ENCODE results near the gene CASKIN1.

The CASKIN1 gene

GRCh38 chr16:2176047-2176446, 20.4 kb downstream of the CASKIN1 start:
- in situ Hi-C loops (cut with MboI; ENCODE audit: low sequenced_read_pairs): no loop called here

GRCh38 chr16:2175454-2175853, 21.0 kb downstream of the CASKIN1 start:
- in situ Hi-C loops (cut with MboI; ENCODE audit: low sequenced_read_pairs): no loop called here

GRCh38 chr16:2174396-2175131, 21.8 kb downstream of the CASKIN1 start:
- in situ Hi-C loops (cut with MboI; ENCODE audit: low sequenced_read_pairs): no loop called here

- in situ Hi-C loops (cut with MboI; ENCODE audit: low sequenced_read_pairs): no loop called here
Measured at GRCh38 chr16:2173916-2174315, 22.5 kb downstream of the CASKIN1 start.

- in situ Hi-C loops (cut with MboI; ENCODE audit: low sequenced_read_pairs): no loop called here
Measured at GRCh38 chr16:2173366-2173765, 23.0 kb downstream of the CASKIN1 start.

- in situ Hi-C loops (cut with MboI; ENCODE audit: low sequenced_read_pairs): no loop called here
Measured at GRCh38 chr16:2172688-2173335, 23.6 kb downstream of the CASKIN1 start.

- in situ Hi-C loops (cut with MboI; ENCODE audit: low sequenced_read_pairs): no loop called here
Measured at GRCh38 chr16:2171601-2172178, 24.7 kb downstream of the CASKIN1 start.

- in situ Hi-C loops (cut with MboI; ENCODE audit: low sequenced_read_pairs): no loop called here
Measured at GRCh38 chr16:2170587-2171435, 25.6 kb downstream of the CASKIN1 start.

GRCh38 chr16:2170080-2170479, 26.3 kb downstream of the CASKIN1 start:
- in situ Hi-C loops (cut with MboI; ENCODE audit: low sequenced_read_pairs): no loop called here

- in situ Hi-C loops (cut with MboI; ENCODE audit: low sequenced_read_pairs): no loop called here
Measured at GRCh38 chr16:2167068-2167638, 29.3 kb downstream of the CASKIN1 start.

GRCh38 chr16:2166263-2167067, 29.9 kb downstream of the CASKIN1 start:
- in situ Hi-C loops (cut with MboI; ENCODE audit: low sequenced_read_pairs): no loop called here

- in situ Hi-C loops (cut with MboI; ENCODE audit: low sequenced_read_pairs): no loop called here
Measured at GRCh38 chr16:2165861-2166260, 30.5 kb downstream of the CASKIN1 start.

- in situ Hi-C loops (cut with MboI; ENCODE audit: low sequenced_read_pairs): no loop called here
Measured at GRCh38 chr16:2163211-2163881, 33.1 kb downstream of the CASKIN1 start.

- in situ Hi-C loops (cut with MboI; ENCODE audit: low sequenced_read_pairs): no loop called here
Measured at GRCh38 chr16:2162676-2163118, 33.7 kb downstream of the CASKIN1 start.

GRCh38 chr16:2161911-2162310, 34.5 kb downstream of the CASKIN1 start:
- in situ Hi-C loops (cut with MboI; ENCODE audit: low sequenced_read_pairs): no loop called here

GRCh38 chr16:2160915-2161551, 35.4 kb downstream of the CASKIN1 start:
- in situ Hi-C loops (cut with MboI; ENCODE audit: low sequenced_read_pairs): no loop called here

- in situ Hi-C loops (cut with MboI; ENCODE audit: low sequenced_read_pairs): no loop called here
Measured at GRCh38 chr16:2159175-2159838, 37.1 kb downstream of the CASKIN1 start.

- in situ Hi-C loops (cut with MboI; ENCODE audit: low sequenced_read_pairs): no loop called here
Measured at GRCh38 chr16:2158262-2158638, 38.2 kb downstream of the CASKIN1 start.
